Large intestine (tissue), 3 donors: ENCODE data around the gene JAG2. TPM values are rescaled to one million over a fixed set of nuclear protein-coding genes. Genes with fewer than 3 reads are reported as not detected.

ENCODE experiments used
- DNase-seq, 2 donors: peaks; one replicate each; pipeline versions ENCODE4 v3.0.0 to v3.0.0-alpha.2; 2013
- H3K27ac ChIP-seq: one replicate; pipeline ENCODE4 v1.5.1; 2013; ENCODE audit warnings: low read length
- H3K27me3 ChIP-seq: 2 replicates; pipeline ENCODE4 v1.6.1; 2013; ENCODE audit warnings: low read length; ENCODE audit not compliant: control insufficient read depth, insufficient read depth
- H3K36me3 ChIP-seq: 2 replicates; pipeline ENCODE4 v1.6.1; 2013; ENCODE audit warnings: low read length; ENCODE audit not compliant: control insufficient read depth, insufficient read depth
- H3K4me1 ChIP-seq: one replicate; pipeline ENCODE4 v1.6.1; 2013; ENCODE audit warnings: low read length; ENCODE audit not compliant: control insufficient read depth, insufficient read depth
- H3K4me3 ChIP-seq: one replicate; pipeline ENCODE4 v1.5.1; 2013; ENCODE audit warnings: low read length
- H3K9me3 ChIP-seq: one replicate; pipeline ENCODE4 v1.6.1; 2013; ENCODE audit warnings: mild to moderate bottlenecking, low read depth, low read length, moderate library complexity; ENCODE audit not compliant: control insufficient read depth
- WGBS: methylation state at CpG from one replicate; pipeline ENCODE4 v1.1.5; 2013; ENCODE audit warnings: low lambda C conversion rate; ENCODE audit not compliant: insufficient coverage; 5-methylcytosine and 5-hydroxymethylcytosine counted together
- polyA plus RNA-seq: library from polyadenylated mRNA; unstranded; fragments of 120-200 nt; gene quantifications from one replicate; pipeline ENCODE4 v1.2.1, GENCODE V29; 2013

The JAG2 gene
- polyA plus RNA-seq, 1 donor: 11.0 TPM

DNA sequence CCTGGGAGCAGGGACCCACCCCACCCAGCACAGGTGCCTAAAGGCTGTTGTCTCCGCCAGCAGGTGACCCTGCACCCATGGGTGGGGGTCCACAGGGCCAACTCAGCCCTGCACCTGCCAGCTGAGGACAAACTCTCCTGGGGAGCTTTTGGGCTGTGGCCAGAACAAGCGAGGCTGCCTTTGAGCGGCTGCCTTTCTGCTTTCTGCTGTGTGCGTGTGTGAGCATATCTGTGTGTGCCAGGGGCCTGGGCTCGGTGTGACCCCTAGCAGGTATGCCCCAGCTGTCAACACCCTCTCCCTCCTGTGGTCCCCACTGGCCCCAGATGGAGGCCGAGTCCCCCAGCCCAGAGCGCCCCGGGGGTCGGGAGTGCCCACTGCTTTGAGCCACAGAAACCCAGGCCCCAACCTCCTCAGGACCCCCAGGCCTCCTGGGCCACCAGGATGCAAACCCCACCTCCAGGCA, 77.5 kb downstream of the JAG2 start:
- Histone ChIP-seq H3K27me3 (peaks cover 22% of the 10 kb centered on the region), H3K9me3 (peaks cover 2% of the 10 kb centered on the region), H3K4me3 (no peak overlapping the region), H3K4me1 (peaks cover 48% of the 10 kb centered on the region), H3K36me3 (no peaks in the 10 kb centered on the region), H3K27ac (peak overlapping the region; percentile 97)
- DNase-seq: no peak
- no CpG with 5 or more reads among the region's 9 CpGs for WGBS

Other genes starting within 250 kb of the JAG2 start
- gene PLD4, start 243.9 kb downstream of the JAG2 start, polyA plus RNA-seq: 11.1 TPM
- gene AHNAK2, start 190.4 kb downstream of the JAG2 start, polyA plus RNA-seq: 3.3 TPM
- gene CLBA1, start 183.0 kb downstream of the JAG2 start, polyA plus RNA-seq: 7.0 TPM
- gene CDCA4, start 147.7 kb downstream of the JAG2 start, polyA plus RNA-seq: 12.4 TPM
- gene GPR132, start 103.3 kb downstream of the JAG2 start, polyA plus RNA-seq: 1.5 TPM
- 64.4 TPM for gene NUDT14, start 12.5 kb upstream of the JAG2 start, polyA plus RNA-seq
- gene BTBD6, start 79.8 kb upstream of the JAG2 start, polyA plus RNA-seq: 40.9 TPM
- gene BRF1, start 132.2 kb upstream of the JAG2 start, polyA plus RNA-seq: 21.6 TPM
- gene PACS2, start 146.0 kb upstream of the JAG2 start, polyA plus RNA-seq: 54.6 TPM
- 0.82 TPM for gene TEX22, start 229.8 kb upstream of the JAG2 start, polyA plus RNA-seq